MV-4-11 (cell line): Measurements from ENCODE around the gene PRG3.
"Not testable (repeated sequence)": the region's sequence is repeated elsewhere in the genome, so short reads cannot be mapped to it uniquely, and the experiment has no call there.

Experiments
- DNase-seq: peaks from one replicate; lab custom pipeline; 2025; lab: John Stamatoyannopoulos, UW

The PRG3 gene

DNA sequence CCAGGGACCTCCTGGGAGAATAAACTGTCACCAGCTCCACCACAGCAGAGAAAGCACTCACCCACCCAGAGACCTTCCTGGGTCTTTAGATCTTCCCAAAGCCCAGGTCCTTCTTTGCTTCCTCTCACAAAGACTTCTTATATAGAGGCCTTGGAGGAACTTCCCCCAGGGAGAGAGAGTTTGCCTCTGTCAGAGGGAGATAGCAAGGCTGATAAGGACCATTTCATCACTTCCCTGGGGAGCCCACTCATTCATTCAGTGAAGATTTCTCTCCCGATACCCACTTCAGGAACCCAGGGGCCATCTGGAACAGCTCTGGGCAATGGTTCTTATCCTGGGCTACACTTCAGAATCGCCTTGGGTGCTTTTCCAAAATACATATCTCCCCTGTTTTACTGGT lies 9.6 kb upstream of the PRG3 start, which contains the start of gene PRG2:
Gene PRG2 (minus strand): TSS at position 116 of the 400 bp plus-strand sequence. CDS start 706 bp downstream, outside the sequence.
- DNase-seq: no peak

DNA sequence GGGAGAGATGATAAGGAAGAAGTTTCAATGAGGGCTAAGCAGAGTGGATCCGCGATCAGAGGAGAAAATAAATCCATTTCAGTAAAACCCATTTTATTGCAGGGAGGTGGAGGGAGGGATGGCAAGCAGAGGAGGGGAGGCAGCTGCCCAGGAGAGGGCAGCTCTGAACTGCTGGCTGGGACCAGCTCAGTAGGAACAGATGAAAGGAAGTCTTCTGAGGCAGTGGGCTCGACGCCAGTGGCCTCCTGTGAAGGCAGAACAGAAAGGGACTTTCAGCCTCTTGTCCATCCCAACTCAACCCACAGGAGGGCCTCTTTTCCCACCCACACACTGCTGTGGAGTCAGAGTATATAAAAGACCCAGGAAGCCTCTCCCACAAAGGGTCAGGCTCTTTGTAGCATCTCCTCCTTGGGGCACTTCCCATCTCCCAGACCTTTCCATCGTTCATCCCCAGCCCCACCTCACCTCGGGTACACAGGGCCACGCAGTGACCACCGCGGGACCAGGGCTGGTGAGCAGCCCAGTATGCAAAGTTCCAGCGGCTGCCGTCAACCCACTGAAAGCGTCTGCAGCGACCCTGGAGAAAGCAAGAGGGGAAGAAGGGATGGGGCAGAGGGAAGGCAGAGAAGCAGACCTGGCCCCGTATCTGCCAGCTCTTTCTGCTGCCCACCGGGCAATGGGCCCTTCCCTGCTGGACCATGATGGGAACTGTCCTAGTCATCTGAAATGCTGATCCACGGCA lies 6.5 kb upstream of the PRG3 start:
- no peak for DNase-seq

GRCh38 chr11:57386178-57386940 lies 5.4 kb upstream of the PRG3 start:
- no peak for DNase-seq

- no peak for DNase-seq
These were observed 1.2 kb downstream of the PRG3 start for GRCh38 chr11:57379732-57380131.

DNA sequence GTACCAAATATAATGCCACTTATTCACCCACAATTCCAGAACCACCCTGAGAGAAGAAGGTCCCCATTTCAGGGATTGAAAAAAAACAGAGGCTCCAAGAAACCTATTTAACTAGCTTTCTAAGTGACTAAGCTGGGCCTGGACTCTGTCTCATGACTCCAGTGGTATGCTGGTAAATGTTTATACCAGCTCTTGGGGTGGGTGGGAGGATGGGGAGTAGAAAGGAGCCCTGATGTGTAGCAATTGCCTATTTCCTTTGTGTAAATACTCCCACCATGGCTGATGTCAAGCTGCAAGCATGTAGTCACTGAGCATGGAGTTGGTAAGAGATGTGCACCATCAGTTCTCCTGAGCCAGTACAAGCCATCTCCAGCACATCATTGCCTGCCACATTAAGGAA lies 2.8 kb downstream of the PRG3 start:
- no peak for DNase-seq

GRCh38 chr11:57377107-57377506 lies 3.8 kb downstream of the PRG3 start:
- DNase-seq: no peak

DNA sequence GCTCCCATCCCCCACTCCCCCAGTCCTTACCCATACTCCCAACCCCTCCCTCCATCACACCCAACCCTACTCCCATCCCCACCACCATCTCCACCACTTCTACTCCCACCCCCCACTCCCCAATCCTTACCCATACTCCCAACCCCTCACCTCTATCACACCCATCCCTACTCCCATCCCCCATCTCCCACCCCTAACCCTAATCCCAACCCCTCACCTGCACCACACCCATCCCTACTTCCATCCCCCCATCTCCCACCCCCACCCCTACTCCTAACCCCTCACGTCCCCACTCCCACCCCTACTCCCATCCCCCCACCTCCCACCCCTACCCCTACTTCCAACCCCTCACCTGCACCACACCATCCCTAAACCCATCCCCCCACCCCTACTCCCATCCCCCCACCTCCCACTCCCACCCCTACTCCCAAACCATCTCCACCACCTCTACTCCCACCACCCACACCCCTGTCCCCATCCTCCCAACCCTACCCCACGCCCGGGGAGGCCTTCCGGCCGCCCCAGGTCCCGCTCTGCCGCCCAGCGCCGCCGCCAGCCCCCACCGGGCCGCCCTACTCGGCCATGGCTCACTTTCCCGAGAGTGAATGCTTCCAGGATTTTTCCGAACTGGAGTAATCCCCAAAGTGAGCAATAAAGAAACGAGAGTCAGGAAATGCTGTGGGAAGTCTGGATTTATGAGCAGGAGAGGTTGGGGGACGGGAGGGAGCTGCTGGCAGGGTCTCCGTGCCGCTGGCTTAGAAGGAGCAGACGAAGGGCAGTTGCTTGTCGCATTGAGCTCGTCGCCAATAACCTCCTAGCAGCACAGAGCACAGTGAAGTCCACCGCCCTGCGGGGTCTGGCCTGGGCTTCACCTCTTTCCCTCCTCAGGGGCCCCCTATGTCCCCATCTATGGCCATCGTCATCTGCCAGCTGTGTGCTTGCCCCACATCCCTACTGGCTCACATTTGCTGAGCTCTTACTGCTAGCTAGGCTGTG lies 4.6 kb downstream of the PRG3 start:
- DNase-seq: no peak

DNA sequence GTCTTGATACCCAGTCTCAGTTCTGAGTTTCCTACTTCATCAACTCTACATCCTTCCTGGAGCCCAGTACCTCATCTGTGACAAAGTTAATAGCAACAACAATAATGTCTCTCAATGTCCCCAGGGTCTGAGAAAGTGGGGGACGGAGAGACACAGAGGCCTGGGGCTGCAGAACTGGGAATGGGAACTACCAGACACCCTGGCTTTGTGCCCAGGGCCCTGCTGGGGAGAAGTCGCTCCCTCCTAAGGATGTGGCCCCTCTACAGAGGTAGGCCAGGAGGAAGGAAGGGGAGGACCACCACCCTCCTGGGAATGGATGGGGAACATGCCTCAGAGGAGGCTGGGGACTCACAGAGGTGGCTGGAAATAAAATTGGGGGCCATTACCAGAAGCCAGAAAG lies 5.5 kb downstream of the PRG3 start:
- DNase-seq: no peak

GRCh38 chr11:57374966-57375365 lies 6.0 kb downstream of the PRG3 start:
- DNase-seq: no peak

- DNase-seq: no peak
These were observed 7.8 kb downstream of the PRG3 start for GRCh38 chr11:57373146-57373545.

DNA sequence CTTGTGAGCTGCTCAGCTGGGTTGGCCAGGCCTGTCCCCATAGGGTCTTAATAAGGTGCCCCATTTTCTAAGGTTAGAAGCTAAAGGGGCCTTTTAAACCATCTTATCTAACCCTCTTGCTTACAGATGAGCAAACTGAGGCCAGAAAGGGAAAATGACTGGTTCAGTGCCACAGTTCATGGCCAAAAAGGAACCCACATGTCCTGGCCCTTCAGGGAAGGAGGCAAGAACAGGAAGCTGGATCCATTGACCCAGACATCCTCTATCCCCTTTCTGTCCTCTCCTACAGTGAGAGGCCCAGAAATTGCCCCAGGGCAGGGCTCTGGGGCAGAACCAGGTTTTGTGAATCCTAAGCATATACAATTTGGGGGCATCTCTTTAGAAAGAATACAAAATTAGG lies 10.0 kb downstream of the PRG3 start:
- no peak for DNase-seq

DNA sequence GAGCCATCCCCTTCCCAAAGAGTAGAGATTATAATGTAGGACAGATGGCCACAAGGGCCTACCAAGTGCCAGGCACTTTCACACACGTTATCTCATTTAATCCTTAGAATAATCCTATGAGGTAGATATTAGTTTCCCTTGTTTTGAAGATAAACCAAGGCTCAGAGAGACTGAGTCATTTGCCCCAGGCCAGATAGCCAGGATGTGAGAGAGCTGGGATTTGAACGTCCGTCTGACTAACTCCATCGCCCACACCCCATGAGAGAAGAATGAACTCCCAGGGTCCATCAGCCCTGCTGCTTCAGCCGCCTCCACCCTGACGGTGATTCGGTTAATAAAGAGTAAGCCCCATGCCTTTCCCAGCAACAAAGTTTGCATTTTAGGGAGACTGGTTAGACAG lies 10.7 kb downstream of the PRG3 start:
- DNase-seq: no peak

DNA sequence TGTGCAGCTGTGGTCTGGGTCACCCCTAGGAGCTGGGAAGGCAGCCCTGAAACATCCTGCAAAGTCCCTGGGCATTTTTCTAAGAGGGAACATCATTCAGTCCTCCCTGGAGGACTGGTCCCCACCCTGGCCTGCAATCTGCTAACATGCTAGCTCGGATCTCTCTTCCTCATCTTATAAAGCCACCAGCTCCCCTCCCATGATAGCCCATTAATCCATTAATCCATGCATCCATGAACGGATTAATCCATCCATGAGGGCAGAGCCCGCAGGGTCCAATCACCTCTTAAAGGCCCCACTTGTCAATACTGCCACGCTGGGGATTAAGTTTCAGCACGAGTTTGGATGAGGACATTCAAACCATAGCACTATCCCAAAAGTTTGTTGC lies 12.1 kb downstream of the PRG3 start:
- DNase-seq: no peak

GRCh38 chr11:57368106-57368844 lies 12.7 kb downstream of the PRG3 start:
- no peak for DNase-seq

- no peak for DNase-seq
These were observed 15.9 kb downstream of the PRG3 start for GRCh38 chr11:57364851-57365660.

- DNase-seq: no peak
These were observed 17.5 kb downstream of the PRG3 start for GRCh38 chr11:57363131-57364080.

DNA sequence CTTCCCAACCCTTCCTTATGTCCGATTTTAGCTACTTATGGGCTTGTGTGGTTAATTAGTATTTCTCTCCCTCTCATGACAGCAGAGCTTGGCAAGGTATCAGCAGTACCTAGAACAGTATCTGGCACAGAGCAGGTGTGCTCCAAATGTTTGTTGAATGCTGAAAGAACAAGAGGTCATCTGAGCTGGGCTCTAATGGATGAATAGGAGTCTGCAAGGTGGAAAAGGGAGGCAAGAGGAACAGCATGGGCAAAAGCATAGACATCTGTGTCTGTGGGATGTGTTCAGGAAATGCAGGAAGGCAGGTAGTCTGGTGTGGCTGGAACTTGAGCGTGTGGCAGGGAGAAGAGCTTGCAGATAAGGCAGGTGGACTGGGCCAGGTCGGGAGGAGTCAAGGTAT lies 19.0 kb downstream of the PRG3 start:
- no peak for DNase-seq

GRCh38 chr11:57361420-57361819 lies 19.5 kb downstream of the PRG3 start:
- not testable (repeated sequence) for DNase-seq

DNA sequence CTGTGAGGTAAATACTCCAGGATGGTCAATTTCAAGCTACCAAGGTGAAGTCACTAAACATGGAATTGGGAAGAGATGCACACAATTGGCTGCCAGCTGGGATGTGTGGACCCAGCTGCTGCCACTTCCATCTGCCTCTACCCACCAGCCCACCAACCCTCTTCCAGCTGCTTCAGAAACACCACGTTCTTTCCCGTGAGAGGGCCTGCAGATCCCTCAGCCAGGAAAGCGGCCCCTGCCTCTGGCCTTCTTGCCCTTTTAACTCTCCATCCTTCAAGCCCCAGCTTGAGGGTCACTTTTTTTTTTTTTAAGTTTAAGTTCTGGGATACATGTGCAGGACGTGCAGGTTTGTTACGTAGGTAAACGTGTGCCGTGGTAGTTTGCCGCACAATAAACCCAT lies 20.0 kb downstream of the PRG3 start:
- DNase-seq: no peak
